SK-N-SH (cell line): ENCODE results near the gene ENDOV.

ENCODE experiments used
- EP300 ChIP-seq, 2 experiments: IDR thresholded peaks; 2 replicates each; pipeline versions ENCODE4 v1.4.0 to v1.6.1; 2012; ENCODE audit warnings: borderline replicate concordance in 1 of 2, low read depth in 1 of 2, low read length in 1 of 2
- JUND ChIP-seq: IDR thresholded peaks from 2 replicates; pipeline ENCODE4 v1.4.0; 2012
- TF ChIP-seq, protein P1 (sequence below): fragments of 200-600 bp; sonication (generic); IDR thresholded peaks from 2 replicates; pipeline ENCODE4 v1.6.1; 2017; ENCODE audit warnings: antibody characterized with exemption, mild to moderate bottlenecking, moderate library complexity

DNA sequence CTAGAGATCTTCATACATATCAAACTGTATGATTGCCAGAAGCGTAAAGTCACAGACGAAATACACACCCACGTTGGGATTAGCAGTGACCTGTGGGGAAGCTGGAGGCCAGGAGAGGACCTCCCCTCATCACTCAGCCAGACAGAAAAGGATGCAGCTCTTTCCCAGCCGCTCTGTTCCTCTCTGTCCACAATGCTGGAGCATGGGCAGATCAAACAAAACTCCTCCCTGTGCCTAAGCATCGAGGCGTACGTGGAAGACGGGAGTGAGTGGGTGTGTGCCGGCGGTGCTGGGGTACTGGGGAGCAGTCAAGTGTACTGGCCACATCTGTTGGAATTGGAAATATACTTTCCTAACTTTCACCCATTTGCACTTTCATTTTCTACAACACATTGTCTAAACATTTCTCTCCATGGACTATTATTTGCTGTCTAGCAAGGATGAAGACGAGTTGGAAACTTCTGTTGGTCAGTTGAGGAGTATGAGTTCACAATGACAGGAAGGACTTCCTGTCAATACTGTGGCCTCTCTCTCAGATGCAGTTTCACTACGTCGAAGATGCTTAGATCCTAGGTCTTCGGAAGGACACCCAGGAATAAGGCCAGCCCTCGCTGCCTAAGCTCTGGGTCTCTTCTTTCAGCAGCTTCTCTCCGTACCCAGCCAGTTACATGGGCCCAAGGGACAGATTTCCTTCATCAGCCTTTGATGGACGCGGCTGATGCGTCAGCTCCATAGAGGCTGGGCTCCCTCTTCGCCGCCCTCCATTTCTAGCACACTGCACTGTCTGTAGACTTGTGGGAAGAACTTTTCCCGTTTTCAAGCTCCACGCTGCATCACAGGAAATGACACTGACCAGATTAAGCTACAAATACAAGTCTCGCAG, 30.6 kb upstream of the ENDOV start:
- TF ChIP-seq, protein P1, sequence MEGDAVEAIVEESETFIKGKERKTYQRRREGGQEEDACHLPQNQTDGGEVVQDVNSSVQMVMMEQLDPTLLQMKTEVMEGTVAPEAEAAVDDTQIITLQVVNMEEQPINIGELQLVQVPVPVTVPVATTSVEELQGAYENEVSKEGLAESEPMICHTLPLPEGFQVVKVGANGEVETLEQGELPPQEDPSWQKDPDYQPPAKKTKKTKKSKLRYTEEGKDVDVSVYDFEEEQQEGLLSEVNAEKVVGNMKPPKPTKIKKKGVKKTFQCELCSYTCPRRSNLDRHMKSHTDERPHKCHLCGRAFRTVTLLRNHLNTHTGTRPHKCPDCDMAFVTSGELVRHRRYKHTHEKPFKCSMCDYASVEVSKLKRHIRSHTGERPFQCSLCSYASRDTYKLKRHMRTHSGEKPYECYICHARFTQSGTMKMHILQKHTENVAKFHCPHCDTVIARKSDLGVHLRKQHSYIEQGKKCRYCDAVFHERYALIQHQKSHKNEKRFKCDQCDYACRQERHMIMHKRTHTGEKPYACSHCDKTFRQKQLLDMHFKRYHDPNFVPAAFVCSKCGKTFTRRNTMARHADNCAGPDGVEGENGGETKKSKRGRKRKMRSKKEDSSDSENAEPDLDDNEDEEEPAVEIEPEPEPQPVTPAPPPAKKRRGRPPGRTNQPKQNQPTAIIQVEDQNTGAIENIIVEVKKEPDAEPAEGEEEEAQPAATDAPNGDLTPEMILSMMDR, result no peak
- TF ChIP-seq JUND (no peak), EP300 (IDR thresholded peaks at IDR 0.05; ENCODE audit: borderline replicate concordance in 1 of 2, low read depth in 1 of 2, low read length in 1 of 2) (no peak)
